Right lobe of liver (tissue), 6 donors: ENCODE results near the gene AHNAK2. TPM values are rescaled to one million over a fixed set of nuclear protein-coding genes. Genes with fewer than 3 reads are reported as not detected.
A peak's percentile ranks its signal among the peaks of the same experiment; 100 is the strongest.

Experiments
- ATAC-seq, 4 donors: fragments of 200-7000 bp; cut with Tn5 transposase; one replicate each; pipeline ENCODE4 v1.9.1; 2020; ENCODE audit warnings: mild to moderate bottlenecking in 4 of 4, moderate library complexity in 4 of 4
- DNase-seq, 3 donors: peaks; one replicate each; pipeline ENCODE4 v3.0.0-alpha.2; 2020
- H3K27ac ChIP-seq, 3 donors: fragments of 200-600 bp; one replicate each; pipeline ENCODE4 v1.8.0; 2022
- H3K27me3 ChIP-seq, 2 donors: fragments of 200-600 bp; one replicate each; pipeline ENCODE4 v1.8.0; 2022
- H3K36me3 ChIP-seq, 4 donors: fragments of 200-600 bp; sonication (generic) in 1 of 4; one replicate each; pipeline versions ENCODE4 v1.5.1 to v1.8.0; 2017 to 2022; ENCODE audit warnings: control low read depth in 1 of 4
- H3K4me1 ChIP-seq, 4 donors: fragments of 200-600 bp; sonication (generic) in 1 of 4; one replicate each; pipeline versions ENCODE4 v1.5.1 to v1.8.0; 2017 to 2022; ENCODE audit warnings: control low read depth in 1 of 4
- H3K4me3 ChIP-seq, 3 donors: fragments of 200-600 bp; one replicate each; pipeline ENCODE4 v1.8.0; 2022
- H3K9me3 ChIP-seq, 4 donors: fragments of 200-600 bp; sonication (generic) in 1 of 4; one replicate each; pipeline versions ENCODE4 v1.5.1 to v1.8.0; 2017 to 2022; ENCODE audit warnings: control low read depth in 1 of 4
- CTCF ChIP-seq, 4 donors: fragments of 200-600 bp in 3 of 4; fragments of 450-650 bp in 1 of 4; IDR thresholded peaks; one replicate each; pipeline versions ENCODE4 v1.5.1 to v1.8.0; 2016 to 2022; ENCODE audit warnings: antibody characterized with exemption in 4 of 4, mild to moderate bottlenecking in 2 of 4
- POLR2A ChIP-seq: fragments of 450-650 bp; IDR thresholded peaks from one replicate; pipeline ENCODE4 v1.6.1; 2017; ENCODE audit warnings: antibody characterized with exemption, mild to moderate bottlenecking
- WGBS: methylation state at CpG from one replicate; pipeline ENCODE4 v1.1.6; 2018; ENCODE audit warnings: low coverage, low lambda C conversion rate; ENCODE audit not compliant: insufficient coverage; ENCODE audit errors: missing lambda C conversion rate; 5-methylcytosine and 5-hydroxymethylcytosine counted together
- intact Hi-C, 2 donors: fragments of 100-400 bp; cut with DNase I; formaldehyde crosslinking; loops; one replicate each; pipeline versions ENCODE4 v1.11.2 to v1.14.1; 2022
- total RNA-seq, 6 experiments: library from RNA; depleted of rRNA in 2 of 6; stranded (reverse); fragments of >200 nt in 2 of 6; fragmentation: NEBNext Ultra II Directional in 3 of 6; extraction: Animal tissue kit (Norgen Biotek cat#: 25700) in 3 of 6; gene quantifications; one replicate each; pipeline versions ENCODE4 v1.1.0 to v1.2.4, GENCODE V29; 2016 to 2023
- donor health status: DM: no; HTN: yes; CAD: no.
- donor health status: DM: no; HTN: no; CAD: no.
- donor health status: DM: no; HTN: no; CAD: no.
- donor health status: DM: no; HTN: yes; CAD: no.
- donor health status: DM: no; HTN: yes; CAD: no.

AHNAK2 gene
- total RNA-seq, 6 experiments from 2014 or later, result 2.1 to 12.2 (median 4.6) TPM

GRCh38 chr14:105013150-105013785 is 35.1 kb upstream of the AHNAK2 start:
- no peaks in the 10 kb centered on the region for H3K4me1 ChIP-seq
- TF ChIP-seq POLR2A, result no peak
- no peak for TF ChIP-seq CTCF (IDR thresholded peaks at IDR 0.05)
- peaks cover 0 to 9% (median 3%) of the 10 kb centered on the region in 4 donors for H3K36me3 ChIP-seq
- H3K27me3 ChIP-seq, result no peaks in the 10 kb centered on the region
- DNase-seq (no peak), ATAC-seq (no peak)
- no peaks in the 10 kb centered on the region for H3K9me3 ChIP-seq
- 44% methylated on average over 7 of the region's 8 CpGs for WGBS
- H3K4me3 ChIP-seq, result no peak overlapping the region
- intact Hi-C loops, result no loop called here
- H3K27ac ChIP-seq, result no peak overlapping the region

GRCh38 chr14:105012171-105012985 is 34.2 kb upstream of the AHNAK2 start:
- Histone ChIP-seq H3K36me3 (peaks cover 0 to 9% (median 3%) of the 10 kb centered on the region in 4 donors), H3K27me3 (no peaks in the 10 kb centered on the region), H3K4me3 (no peak overlapping the region), H3K4me1 (no peaks in the 10 kb centered on the region), H3K27ac (no peak overlapping the region), H3K9me3 (no peaks in the 10 kb centered on the region)
- DNase-seq (no peak), ATAC-seq (peak in 1 of 4 donors; percentile 28)
- 56% methylated on average over 9 of the region's 23 CpGs for WGBS
- TF ChIP-seq CTCF (IDR thresholded peaks at IDR 0.05) (no peak), POLR2A (no peak)
- intact Hi-C loops, result no loop called here

GRCh38 chr14:105011312-105011990 is 33.3 kb upstream of the AHNAK2 start:
- no peak for ATAC-seq
- intact Hi-C loops, result no loop called here
- no peaks in the 10 kb centered on the region for H3K4me1 ChIP-seq
- no peaks in the 10 kb centered on the region for H3K27me3 ChIP-seq
- peaks cover 0 to 9% (median 3%) of the 10 kb centered on the region in 4 donors for H3K36me3 ChIP-seq
- WGBS, result 80% methylated on average over 2 of the region's 29 CpGs
- no peak overlapping the region for H3K4me3 ChIP-seq
- H3K27ac ChIP-seq, result no peak overlapping the region
- TF ChIP-seq POLR2A (no peak), CTCF (IDR thresholded peaks at IDR 0.05) (no peak)
- no peaks in the 10 kb centered on the region for H3K9me3 ChIP-seq
- no peak for DNase-seq

GRCh38 chr14:105010891-105011291 is 32.7 kb upstream of the AHNAK2 start:
- ATAC-seq (no peak), DNase-seq (no peak)
- Histone ChIP-seq H3K4me3 (no peak overlapping the region), H3K4me1 (no peaks in the 10 kb centered on the region), H3K27me3 (no peaks in the 10 kb centered on the region), H3K9me3 (no peaks in the 10 kb centered on the region), H3K36me3 (peaks cover 0 to 9% (median 3%) of the 10 kb centered on the region in 4 donors), H3K27ac (no peak overlapping the region)
- TF ChIP-seq POLR2A (no peak), CTCF (IDR thresholded peaks at IDR 0.05) (no peak)
- WGBS, result 98% methylated on average over 4 of the region's 17 CpGs
- intact Hi-C loops, result no loop called here
